RWPE2 (cell line): ENCODE measurements around the gene OSBPL10.

ENCODE experiments used
- ATAC-seq: fragments of 200-7000 bp; cut with Tn5 transposase; 3 replicates; pipeline ENCODE4 v1.9.1; 2021; ENCODE audit warnings: low read depth
- DNase-seq: peaks from one replicate; pipeline ENCODE4 v3.0.0-alpha.2; 2020; ENCODE audit warnings: low spot score
- H3K27ac ChIP-seq: fragments of 450-650 bp; 2 replicates; pipeline ENCODE4 v1.5.1; 2017; ENCODE audit warnings: mild to moderate bottlenecking; ENCODE audit not compliant: poor library complexity, severe bottlenecking
- H3K27me3 ChIP-seq: fragments of 250-450 bp; sonication (Bioruptor Pico); 2 replicates; pipeline ENCODE4 v1.5.1; 2021; ENCODE audit warnings: mild to moderate bottlenecking, moderate library complexity; ENCODE audit not compliant: insufficient read depth, poor library complexity, severe bottlenecking
- H3K36me3 ChIP-seq: fragments of 250-450 bp; sonication (Bioruptor Pico); 2 replicates; pipeline ENCODE4 v1.5.1; 2020; ENCODE audit warnings: low read depth, mild to moderate bottlenecking, moderate library complexity
- H3K4me1 ChIP-seq: fragments of 250-450 bp; sonication (Bioruptor Pico); 2 replicates; pipeline ENCODE4 v1.5.1; 2021; ENCODE audit warnings: mild to moderate bottlenecking, moderate library complexity; ENCODE audit not compliant: insufficient read depth, poor library complexity, severe bottlenecking
- H3K4me3 ChIP-seq: fragments of 250-450 bp; sonication (Bioruptor Pico); 2 replicates; pipeline ENCODE4 v1.5.1; 2021; ENCODE audit warnings: mild to moderate bottlenecking, moderate library complexity; ENCODE audit not compliant: severe bottlenecking
- H3K9me3 ChIP-seq: fragments of 250-450 bp; sonication (Bioruptor Pico); 2 replicates; pipeline ENCODE4 v1.5.1; 2021; ENCODE audit warnings: mild to moderate bottlenecking, moderate library complexity; ENCODE audit not compliant: severe bottlenecking
- CTCF ChIP-seq: fragments of 450-650 bp; IDR thresholded peaks from one replicate; pipeline ENCODE4 v1.5.1; 2017; ENCODE audit warnings: mild to moderate bottlenecking, moderate library complexity; ENCODE audit not compliant: poor library complexity, severe bottlenecking

Gene OSBPL10

GRCh38 chr3:31859245-31859644 is 121.8 kb downstream of the OSBPL10 start:
- Histone ChIP-seq H3K27me3 (no peaks in the 10 kb centered on the region), H3K4me3 (no peak overlapping the region), H3K4me1 (peaks cover 20% of the 10 kb centered on the region), H3K27ac (no peak overlapping the region), H3K36me3 (peaks cover 22% of the 10 kb centered on the region), H3K9me3 (no peaks in the 10 kb centered on the region)
- TF ChIP-seq CTCF = no peak
- ATAC-seq = no peak
- no peak for DNase-seq

- DNase-seq (no peak), ATAC-seq (peak; percentile 33; the same call in 1 of the 3 replicates)
Measured at GRCh38 chr3:31858439-31858838, 122.6 kb downstream of the OSBPL10 start.

GRCh38 chr3:31853580-31853979 is 127.5 kb downstream of the OSBPL10 start:
- Histone ChIP-seq H3K4me1 (no peaks in the 10 kb centered on the region), H3K9me3 (no peaks in the 10 kb centered on the region), H3K27me3 (no peaks in the 10 kb centered on the region), H3K36me3 (peaks cover 25% of the 10 kb centered on the region), H3K4me3 (no peak overlapping the region), H3K27ac (no peak overlapping the region)
- ATAC-seq (no peak), DNase-seq (no peak)
- no peak for TF ChIP-seq CTCF

More at GRCh38 chr3:31858439-31858838, 122.6 kb downstream of the OSBPL10 start:
- peak; percentile 18 for TF ChIP-seq CTCF
- no peak overlapping the region for H3K27ac ChIP-seq
- no peaks in the 10 kb centered on the region for H3K27me3 ChIP-seq
- H3K4me3 ChIP-seq = no peak overlapping the region
- H3K9me3 ChIP-seq = no peaks in the 10 kb centered on the region
- H3K36me3 ChIP-seq = peaks cover 23% of the 10 kb centered on the region
- H3K4me1 ChIP-seq = peaks cover 12% of the 10 kb centered on the region

- H3K27ac ChIP-seq = no peak overlapping the region
- H3K9me3 ChIP-seq = no peaks in the 10 kb centered on the region
- no peaks in the 10 kb centered on the region for H3K4me1 ChIP-seq
- H3K36me3 ChIP-seq = peaks cover 34% of the 10 kb centered on the region
- ATAC-seq = no peak
- H3K27me3 ChIP-seq = no peaks in the 10 kb centered on the region
- no peak overlapping the region for H3K4me3 ChIP-seq
- no peak for TF ChIP-seq CTCF
- no peak for DNase-seq
Measured at GRCh38 chr3:31851278-31851677, 129.8 kb downstream of the OSBPL10 start.

- no peak overlapping the region for H3K4me3 ChIP-seq
- no peak for DNase-seq
- TF ChIP-seq CTCF = no peak
- no peaks in the 10 kb centered on the region for H3K9me3 ChIP-seq
- H3K4me1 ChIP-seq = no peaks in the 10 kb centered on the region
- H3K27ac ChIP-seq = no peak overlapping the region
- ATAC-seq = no peak
- peaks cover 34% of the 10 kb centered on the region for H3K36me3 ChIP-seq
- no peaks in the 10 kb centered on the region for H3K27me3 ChIP-seq
Measured at GRCh38 chr3:31848911-31849310, 132.2 kb downstream of the OSBPL10 start.
